ENCODE measurements around the gene HOXC9. TPM values are rescaled to one million over a fixed set of nuclear protein-coding genes. Genes with fewer than 3 reads are reported as not detected.

HOXC9 gene
- total RNA-seq, 1 experiment from 2014 or later = 11.3 TPM

GRCh38 chr12:53969588-53970259 is 30.2 kb upstream of the HOXC9 start:
- DNase-seq (ENCODE audit: low read depth, low spot score) = no peak
- Histone ChIP-seq H2AFZ (ENCODE audit: low read depth, low read length, poor library complexity, severe bottlenecking) (no peak overlapping the region), H3K9ac (ENCODE audit: low read length) (no peak overlapping the region), H3K36me3 (ENCODE audit: control insufficient read depth in 1 of 2, insufficient read depth in 2 of 2, low read length in 2 of 2) (no peaks in the 10 kb centered on the region), H3K27me3 (ENCODE audit: insufficient read depth, low read length) (peaks cover 4% of the 10 kb centered on the region; the same call in 1 of the 2 replicates), H3K4me3 (replicated peaks in 1 of 2; ENCODE audit: low read depth in 1 of 2, low read length in 2 of 2) (no peak overlapping the region), H3K79me2 (ENCODE audit: insufficient read depth, low read length) (no peaks in the 10 kb centered on the region), H3K4me1 (ENCODE audit: control insufficient read depth in 1 of 2, insufficient read depth in 2 of 2, low read length in 2 of 2) (peaks cover 0 to 11% of the 10 kb centered on the region in 2 experiments; a peak in 2 of 4 replicates), H3K27ac (ENCODE audit: low read depth, low read length) (no peak overlapping the region), H3K9me2 (ENCODE audit: insufficient read depth) (no peaks in the 10 kb centered on the region), H3K4me2 (ENCODE audit: low read length) (no peak overlapping the region), H4K20me1 (ENCODE audit: insufficient read depth) (no peaks in the 10 kb centered on the region), H3K9me3 (ENCODE audit: control insufficient read depth in 1 of 2, insufficient read depth in 1 of 2, low read depth in 1 of 2, low read length in 2 of 2) (no peaks in the 10 kb centered on the region)
- no peak for ATAC-seq
- CTCF ChIA-PET = no interaction called here
- intact Hi-C loops (cut with micrococcal nuclease) = no loop called here
- TF ChIP-seq CEBPB (IDR thresholded peaks at IDR 0.05; ENCODE audit: low read depth) (no peak), RAD21 (IDR thresholded peaks at IDR 0.05; ENCODE audit: low read depth) (no peak), EZH2phosphoT487 (IDR thresholded peaks at IDR 0.05; ENCODE audit: borderline replicate concordance) (no peak), ZNF274 (IDR thresholded peaks at IDR 0.05; ENCODE audit: low read depth, low read length) (no peak), EGR1 (IDR thresholded peaks at IDR 0.05; ENCODE audit: low read depth) (no peak), YY1 (IDR thresholded peaks at IDR 0.05; ENCODE audit: extremely low read depth, insufficient replicate concordance, low read depth, low read length) (no peak), ELF1 (IDR thresholded peaks at IDR 0.05; ENCODE audit: borderline replicate concordance, low read depth) (no peak), SRF (IDR thresholded peaks at IDR 0.05; ENCODE audit: low read depth) (no peak), ZFX (IDR thresholded peaks at IDR 0.05) (no peak), JUND (IDR thresholded peaks at IDR 0.05) (no peak)
- TF ChIP-seq, protein P1, sequence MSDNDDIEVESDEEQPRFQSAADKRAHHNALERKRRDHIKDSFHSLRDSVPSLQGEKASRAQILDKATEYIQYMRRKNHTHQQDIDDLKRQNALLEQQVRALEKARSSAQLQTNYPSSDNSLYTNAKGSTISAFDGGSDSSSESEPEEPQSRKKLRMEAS (IDR thresholded peaks at IDR 0.05) = no peak
- TF ChIP-seq, protein P2, sequence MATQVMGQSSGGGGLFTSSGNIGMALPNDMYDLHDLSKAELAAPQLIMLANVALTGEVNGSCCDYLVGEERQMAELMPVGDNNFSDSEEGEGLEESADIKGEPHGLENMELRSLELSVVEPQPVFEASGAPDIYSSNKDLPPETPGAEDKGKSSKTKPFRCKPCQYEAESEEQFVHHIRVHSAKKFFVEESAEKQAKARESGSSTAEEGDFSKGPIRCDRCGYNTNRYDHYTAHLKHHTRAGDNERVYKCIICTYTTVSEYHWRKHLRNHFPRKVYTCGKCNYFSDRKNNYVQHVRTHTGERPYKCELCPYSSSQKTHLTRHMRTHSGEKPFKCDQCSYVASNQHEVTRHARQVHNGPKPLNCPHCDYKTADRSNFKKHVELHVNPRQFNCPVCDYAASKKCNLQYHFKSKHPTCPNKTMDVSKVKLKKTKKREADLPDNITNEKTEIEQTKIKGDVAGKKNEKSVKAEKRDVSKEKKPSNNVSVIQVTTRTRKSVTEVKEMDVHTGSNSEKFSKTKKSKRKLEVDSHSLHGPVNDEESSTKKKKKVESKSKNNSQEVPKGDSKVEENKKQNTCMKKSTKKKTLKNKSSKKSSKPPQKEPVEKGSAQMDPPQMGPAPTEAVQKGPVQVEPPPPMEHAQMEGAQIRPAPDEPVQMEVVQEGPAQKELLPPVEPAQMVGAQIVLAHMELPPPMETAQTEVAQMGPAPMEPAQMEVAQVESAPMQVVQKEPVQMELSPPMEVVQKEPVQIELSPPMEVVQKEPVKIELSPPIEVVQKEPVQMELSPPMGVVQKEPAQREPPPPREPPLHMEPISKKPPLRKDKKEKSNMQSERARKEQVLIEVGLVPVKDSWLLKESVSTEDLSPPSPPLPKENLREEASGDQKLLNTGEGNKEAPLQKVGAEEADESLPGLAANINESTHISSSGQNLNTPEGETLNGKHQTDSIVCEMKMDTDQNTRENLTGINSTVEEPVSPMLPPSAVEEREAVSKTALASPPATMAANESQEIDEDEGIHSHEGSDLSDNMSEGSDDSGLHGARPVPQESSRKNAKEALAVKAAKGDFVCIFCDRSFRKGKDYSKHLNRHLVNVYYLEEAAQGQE (IDR thresholded peaks at IDR 0.05; ENCODE audit: low read depth) = no peak
- TF ChIP-seq, protein P3, sequence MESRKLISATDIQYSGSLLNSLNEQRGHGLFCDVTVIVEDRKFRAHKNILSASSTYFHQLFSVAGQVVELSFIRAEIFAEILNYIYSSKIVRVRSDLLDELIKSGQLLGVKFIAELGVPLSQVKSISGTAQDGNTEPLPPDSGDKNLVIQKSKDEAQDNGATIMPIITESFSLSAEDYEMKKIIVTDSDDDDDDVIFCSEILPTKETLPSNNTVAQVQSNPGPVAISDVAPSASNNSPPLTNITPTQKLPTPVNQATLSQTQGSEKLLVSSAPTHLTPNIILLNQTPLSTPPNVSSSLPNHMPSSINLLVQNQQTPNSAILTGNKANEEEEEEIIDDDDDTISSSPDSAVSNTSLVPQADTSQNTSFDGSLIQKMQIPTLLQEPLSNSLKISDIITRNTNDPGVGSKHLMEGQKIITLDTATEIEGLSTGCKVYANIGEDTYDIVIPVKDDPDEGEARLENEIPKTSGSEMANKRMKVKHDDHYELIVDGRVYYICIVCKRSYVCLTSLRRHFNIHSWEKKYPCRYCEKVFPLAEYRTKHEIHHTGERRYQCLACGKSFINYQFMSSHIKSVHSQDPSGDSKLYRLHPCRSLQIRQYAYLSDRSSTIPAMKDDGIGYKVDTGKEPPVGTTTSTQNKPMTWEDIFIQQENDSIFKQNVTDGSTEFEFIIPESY (IDR thresholded peaks at IDR 0.05; ENCODE audit: extremely low read depth, insufficient replicate concordance, low read length) = no peak
- POLR2A ChIA-PET = no interaction called here
- RAD21 ChIA-PET (ENCODE audit: low non-redundant PET in 1 of 2, low total read pairs in 2 of 2, uncharacterized antibody in 2 of 2, unreplicated experiment in 2 of 2) = no interaction called here
- BruUV-seq (replicated peaks) = no TSS peak

Data from HCT116 (cell line).